ENCODE results near the gene RNF144B.

The RNF144B gene

GRCh38 chr6:18432180-18432579 lies 45.0 kb downstream of the RNF144B start:
- no peak overlapping the region for H3K4me3 ChIP-seq (ENCODE audit: low read length in 2 of 2)
- no peak overlapping the region for H2AK5ac ChIP-seq (ENCODE audit: low read depth, low read length)
- H4K91ac ChIP-seq (ENCODE audit: low read depth, low read length, poor library complexity): no peak overlapping the region
- H2AFZ ChIP-seq (ENCODE audit: low read length): no peak overlapping the region
- no peaks in the 10 kb centered on the region for H3K36me3 ChIP-seq (replicated peaks in 1 of 2; ENCODE audit: control insufficient read depth in 2 of 2, insufficient read depth in 2 of 2, low read length in 2 of 2)
- no CpG with 5 or more reads among the region's 3 CpGs for WGBS, 2 donors (ENCODE audit: extremely low coverage in 2 of 2, insufficient read length in 2 of 2, insufficient replicate concordance in 1 of 2)
- no peak overlapping the region for H3K27ac ChIP-seq (replicated peaks; ENCODE audit: low read length)
- no peaks in the 10 kb centered on the region for H3K27me3 ChIP-seq (ENCODE audit: control insufficient read depth in 3 of 3, insufficient read depth in 3 of 3, low read depth in 1 of 3, low read length in 3 of 3)
- no peak overlapping the region for H3K4me2 ChIP-seq (ENCODE audit: insufficient read depth, low read length, poor library complexity, severe bottlenecking)
- no peak overlapping the region for H3K14ac ChIP-seq (ENCODE audit: low read length)
- H4K8ac ChIP-seq (ENCODE audit: low read depth, low read length): no peak overlapping the region
- no peak overlapping the region for H3K23ac ChIP-seq (ENCODE audit: low read depth, low read length, poor library complexity)
- H2BK5ac ChIP-seq (ENCODE audit: low read length): no peak overlapping the region
- no peaks in the 10 kb centered on the region for H3K9me3 ChIP-seq (replicated peaks in 1 of 2; ENCODE audit: control insufficient read depth in 2 of 2, insufficient read depth in 1 of 2, low read depth in 1 of 2, low read length in 2 of 2)
- no peak overlapping the region for H2BK12ac ChIP-seq (ENCODE audit: low read length)
- no peak overlapping the region for H2BK120ac ChIP-seq (ENCODE audit: low read depth, low read length)
- no peak for DNase-seq (ENCODE audit: low spot score)
- no peaks in the 10 kb centered on the region for H3K79me1 ChIP-seq (ENCODE audit: low read depth, low read length)
- H3K18ac ChIP-seq (ENCODE audit: low read length): no peak overlapping the region
- H3K4me1 ChIP-seq (ENCODE audit: control insufficient read depth in 2 of 2, insufficient read depth in 1 of 2, low read depth in 1 of 2, low read length in 2 of 2): no peaks in the 10 kb centered on the region
- no peak overlapping the region for H3K4ac ChIP-seq (ENCODE audit: low read length)
- no peak overlapping the region for H3K9ac ChIP-seq (ENCODE audit: low read depth, low read length, poor library complexity)
- H2BK15ac ChIP-seq (ENCODE audit: low read length): no peak overlapping the region

- H2AK5ac ChIP-seq (ENCODE audit: low read depth, low read length): no peak overlapping the region
- no peaks in the 10 kb centered on the region for H3K4me1 ChIP-seq (ENCODE audit: control insufficient read depth in 2 of 2, insufficient read depth in 1 of 2, low read depth in 1 of 2, low read length in 2 of 2)
- H4K8ac ChIP-seq (ENCODE audit: low read depth, low read length): no peak overlapping the region
- no peaks in the 10 kb centered on the region for H3K79me1 ChIP-seq (ENCODE audit: low read depth, low read length)
- H3K27me3 ChIP-seq (ENCODE audit: control insufficient read depth in 3 of 3, insufficient read depth in 3 of 3, low read depth in 1 of 3, low read length in 3 of 3): no peaks in the 10 kb centered on the region
- H3K9ac ChIP-seq (ENCODE audit: low read depth, low read length, poor library complexity): no peak overlapping the region
- no peak overlapping the region for H3K23ac ChIP-seq (ENCODE audit: low read depth, low read length, poor library complexity)
- WGBS, 2 donors (ENCODE audit: extremely low coverage in 2 of 2, insufficient read length in 2 of 2, insufficient replicate concordance in 1 of 2): no CpG with 5 or more reads among the region's 3 CpGs
- no peak overlapping the region for H3K4ac ChIP-seq (ENCODE audit: low read length)
- no peak overlapping the region for H3K18ac ChIP-seq (ENCODE audit: low read length)
- no peak overlapping the region for H3K4me3 ChIP-seq (ENCODE audit: low read length in 2 of 2)
- no peak overlapping the region for H3K4me2 ChIP-seq (ENCODE audit: insufficient read depth, low read length, poor library complexity, severe bottlenecking)
- H2AFZ ChIP-seq (ENCODE audit: low read length): no peak overlapping the region
- H3K36me3 ChIP-seq (replicated peaks in 1 of 2; ENCODE audit: control insufficient read depth in 2 of 2, insufficient read depth in 2 of 2, low read length in 2 of 2): no peaks in the 10 kb centered on the region
- H4K91ac ChIP-seq (ENCODE audit: low read depth, low read length, poor library complexity): no peak overlapping the region
- H2BK120ac ChIP-seq (ENCODE audit: low read depth, low read length): no peak overlapping the region
- no peak overlapping the region for H2BK5ac ChIP-seq (ENCODE audit: low read length)
- no peaks in the 10 kb centered on the region for H3K9me3 ChIP-seq (replicated peaks in 1 of 2; ENCODE audit: control insufficient read depth in 2 of 2, insufficient read depth in 1 of 2, low read depth in 1 of 2, low read length in 2 of 2)
- H2BK12ac ChIP-seq (ENCODE audit: low read length): no peak overlapping the region
- H3K27ac ChIP-seq (replicated peaks; ENCODE audit: low read length): no peak overlapping the region
- DNase-seq (ENCODE audit: low spot score): no peak
- no peak overlapping the region for H2BK15ac ChIP-seq (ENCODE audit: low read length)
- no peak overlapping the region for H3K14ac ChIP-seq (ENCODE audit: low read length)
Observed at GRCh38 chr6:18432619-18433018, 45.5 kb downstream of the RNF144B start.

- Histone ChIP-seq H2AFZ (ENCODE audit: low read length) (no peak overlapping the region), H3K4me2 (ENCODE audit: insufficient read depth, low read length, poor library complexity, severe bottlenecking) (no peak overlapping the region), H3K4me3 (ENCODE audit: low read length in 2 of 2) (no peak overlapping the region), H3K18ac (ENCODE audit: low read length) (no peak overlapping the region), H3K9ac (ENCODE audit: low read depth, low read length, poor library complexity) (no peak overlapping the region), H3K23ac (ENCODE audit: low read depth, low read length, poor library complexity) (no peak overlapping the region), H2AK5ac (ENCODE audit: low read depth, low read length) (no peak overlapping the region), H2BK12ac (ENCODE audit: low read length) (no peak overlapping the region), H3K36me3 (replicated peaks in 1 of 2; ENCODE audit: control insufficient read depth in 2 of 2, insufficient read depth in 2 of 2, low read length in 2 of 2) (no peaks in the 10 kb centered on the region), H3K4ac (ENCODE audit: low read length) (no peak overlapping the region), H2BK5ac (ENCODE audit: low read length) (no peak overlapping the region), H4K8ac (ENCODE audit: low read depth, low read length) (no peak overlapping the region), H4K91ac (ENCODE audit: low read depth, low read length, poor library complexity) (no peak overlapping the region), H2BK15ac (ENCODE audit: low read length) (no peak overlapping the region), H3K27me3 (ENCODE audit: control insufficient read depth in 3 of 3, insufficient read depth in 3 of 3, low read depth in 1 of 3, low read length in 3 of 3) (no peaks in the 10 kb centered on the region), H3K9me3 (replicated peaks in 1 of 2; ENCODE audit: control insufficient read depth in 2 of 2, insufficient read depth in 1 of 2, low read depth in 1 of 2, low read length in 2 of 2) (no peaks in the 10 kb centered on the region), H3K14ac (ENCODE audit: low read length) (no peak overlapping the region), H3K79me1 (ENCODE audit: low read depth, low read length) (no peaks in the 10 kb centered on the region), H2BK120ac (ENCODE audit: low read depth, low read length) (no peak overlapping the region), H3K27ac (replicated peaks; ENCODE audit: low read length) (no peak overlapping the region), H3K4me1 (ENCODE audit: control insufficient read depth in 2 of 2, insufficient read depth in 1 of 2, low read depth in 1 of 2, low read length in 2 of 2) (no peaks in the 10 kb centered on the region)
- no peak for DNase-seq (ENCODE audit: low spot score)
- WGBS, 2 donors (ENCODE audit: extremely low coverage in 2 of 2, insufficient read length in 2 of 2, insufficient replicate concordance in 1 of 2): no CpG with 5 or more reads among the region's 2 CpGs
Observed at GRCh38 chr6:18433059-18433458, 45.9 kb downstream of the RNF144B start.

GRCh38 chr6:18436341-18436740 lies 49.2 kb downstream of the RNF144B start:
- no peak overlapping the region for H2AK5ac ChIP-seq (ENCODE audit: low read depth, low read length)
- no peak overlapping the region for H3K4ac ChIP-seq (ENCODE audit: low read length)
- no peak overlapping the region for H3K27ac ChIP-seq (replicated peaks; ENCODE audit: low read length)
- H3K14ac ChIP-seq (ENCODE audit: low read length): no peak overlapping the region
- H2BK12ac ChIP-seq (ENCODE audit: low read length): no peak overlapping the region
- H3K23ac ChIP-seq (ENCODE audit: low read depth, low read length, poor library complexity): no peak overlapping the region
- H3K9ac ChIP-seq (ENCODE audit: low read depth, low read length, poor library complexity): no peak overlapping the region
- no peak overlapping the region for H2BK15ac ChIP-seq (ENCODE audit: low read length)
- H4K8ac ChIP-seq (ENCODE audit: low read depth, low read length): no peak overlapping the region
- H3K79me1 ChIP-seq (ENCODE audit: low read depth, low read length): no peaks in the 10 kb centered on the region
- no peaks in the 10 kb centered on the region for H3K4me1 ChIP-seq (ENCODE audit: control insufficient read depth in 2 of 2, insufficient read depth in 1 of 2, low read depth in 1 of 2, low read length in 2 of 2)
- H3K27me3 ChIP-seq (ENCODE audit: control insufficient read depth in 3 of 3, insufficient read depth in 3 of 3, low read depth in 1 of 3, low read length in 3 of 3): no peaks in the 10 kb centered on the region
- H2BK5ac ChIP-seq (ENCODE audit: low read length): no peak overlapping the region
- no peaks in the 10 kb centered on the region for H3K9me3 ChIP-seq (replicated peaks in 1 of 2; ENCODE audit: control insufficient read depth in 2 of 2, insufficient read depth in 1 of 2, low read depth in 1 of 2, low read length in 2 of 2)
- no peak overlapping the region for H2BK120ac ChIP-seq (ENCODE audit: low read depth, low read length)
- H3K36me3 ChIP-seq (replicated peaks in 1 of 2; ENCODE audit: control insufficient read depth in 2 of 2, insufficient read depth in 2 of 2, low read length in 2 of 2): no peaks in the 10 kb centered on the region
- no peak overlapping the region for H3K4me3 ChIP-seq (ENCODE audit: low read length in 2 of 2)
- no CpG with 5 or more reads among the region's 3 CpGs for WGBS, 2 donors (ENCODE audit: extremely low coverage in 2 of 2, insufficient read length in 2 of 2, insufficient replicate concordance in 1 of 2)
- no peak for DNase-seq (ENCODE audit: low spot score)
- H4K91ac ChIP-seq (ENCODE audit: low read depth, low read length, poor library complexity): no peak overlapping the region
- no peak overlapping the region for H3K18ac ChIP-seq (ENCODE audit: low read length)
- H2AFZ ChIP-seq (ENCODE audit: low read length): no peak overlapping the region
- no peak overlapping the region for H3K4me2 ChIP-seq (ENCODE audit: insufficient read depth, low read length, poor library complexity, severe bottlenecking)

Measured in neuronal stem cell (in vitro differentiated cells).